PC-9 (cell line): Measurements from ENCODE around the gene NTMT1. TPM values are rescaled to one million over a fixed set of nuclear protein-coding genes. Genes with fewer than 3 reads are reported as not detected.

Experiments
- BruUV-seq: library from RNA; stranded (reverse); fragments of 400-500 nt; replicated peaks from 2 replicates; lab custom pipeline; 2021; lab: Mats Ljungman, UMichigan
- CTCF ChIA-PET: fragments of 300-600 bp; sonication (Branson Sonifier 250); formaldehyde crosslinking; loops from one replicate; lab custom pipeline; 2022; ENCODE audit warnings: antibody characterized with exemption; lab: Charles Lee
- POLR2A ChIA-PET: fragments of 300-600 bp; sonication (Branson Sonifier 250); formaldehyde crosslinking; loops from one replicate; lab custom pipeline; 2022; ENCODE audit warnings: antibody characterized with exemption; ENCODE audit not compliant: unreplicated experiment; lab: Charles Lee
- DNase-seq, 2 experiments: peaks; one replicate each; pipeline versions ENCODE4 v3.0.0 to v3.0.0-alpha.2; 2015 to 2022; ENCODE audit warnings: mixed read lengths in 1 of 2
- H2AFZ ChIP-seq: fragments of 200-600 bp; sonication (generic); 2 replicates; pipeline ENCODE4 v1.8.1; 2017; ENCODE audit warnings: antibody characterized with exemption
- H3F3A ChIP-seq: fragments of 200-600 bp; sonication (generic); 2 replicates; pipeline ENCODE4 v1.8.1; 2017; ENCODE audit warnings: antibody characterized with exemption, mild to moderate bottlenecking, low read depth; ENCODE audit not compliant: insufficient read depth
- H3K27ac ChIP-seq: fragments of 200-600 bp; sonication (generic); 2 replicates; pipeline ENCODE4 v1.6.1; 2016; ENCODE audit warnings: mixed run types
- H3K27me3 ChIP-seq: fragments of 200-600 bp; sonication (generic); 2 replicates; pipeline ENCODE4 v1.6.1; 2016; ENCODE audit warnings: low read depth, mixed run types; ENCODE audit not compliant: insufficient read depth
- H3K36me3 ChIP-seq: fragments of 200-600 bp; sonication (generic); 2 replicates; pipeline ENCODE4 v1.6.1; 2016; ENCODE audit warnings: low read depth, mixed run types
- H3K4me1 ChIP-seq: fragments of 200-600 bp; sonication (generic); replicated peaks from 2 replicates; pipeline ENCODE4 v1.6.1; 2016; ENCODE audit warnings: mixed run types; ENCODE audit not compliant: insufficient read depth
- H3K4me2 ChIP-seq: fragments of 200-600 bp; sonication (generic); 2 replicates; pipeline ENCODE4 v1.6.1; 2017; ENCODE audit warnings: mixed run types
- H3K4me3 ChIP-seq: fragments of 200-600 bp; sonication (generic); 2 replicates; pipeline ENCODE4 v1.6.1; 2016; ENCODE audit warnings: mixed run types
- H3K79me2 ChIP-seq: fragments of 200-600 bp; sonication (generic); 2 replicates; pipeline ENCODE4 v1.6.1; 2017; ENCODE audit warnings: low read depth, mixed run types
- H3K9me2 ChIP-seq: fragments of 200-600 bp; sonication (generic); 2 replicates; pipeline ENCODE4 v1.8.1; 2017; ENCODE audit warnings: mild to moderate bottlenecking; ENCODE audit not compliant: insufficient read depth
- H3K9me3 ChIP-seq: fragments of 200-600 bp; sonication (generic); 2 replicates; pipeline ENCODE4 v1.8.1; 2016; ENCODE audit warnings: low read depth; ENCODE audit not compliant: insufficient read depth
- H4K20me1 ChIP-seq: fragments of 200-600 bp; sonication (generic); 2 replicates; pipeline ENCODE4 v1.8.1; 2017; ENCODE audit not compliant: insufficient read depth
- CTCF ChIP-seq: fragments of 200-600 bp; sonication (generic); conservative IDR thresholded peaks from 2 replicates; pipeline ENCODE4 v1.6.1; 2017; ENCODE audit warnings: mixed run types, antibody characterized with exemption, mild to moderate bottlenecking, moderate library complexity
- EZH2 ChIP-seq: fragments of 200-600 bp; sonication (generic); IDR thresholded peaks from 2 replicates; pipeline ENCODE4 v1.8.0; 2017; ENCODE audit warnings: antibody characterized with exemption, low read depth
- intact Hi-C: fragments of 100-400 bp; cut with micrococcal nuclease; formaldehyde crosslinking; loops from one replicate; pipeline ENCODE4 v1.10.0; 2022; ENCODE audit not compliant: unreplicated experiment
- total RNA-seq: library from RNA; stranded (reverse); gene quantifications from 2 replicates; pipeline ENCODE4 v1.2.3, GENCODE V29; 2021

NTMT1 gene
- total RNA-seq, 1 experiment from 2014 or later = 52.5 TPM

GRCh38 chr9:129644902-129645301 is 18.9 kb downstream of the NTMT1 start:
- no peaks in the 10 kb centered on the region for H3K9me3 ChIP-seq
- intact Hi-C loops = loop anchor here (5.0 kb wide), 2 partner anchors 452 to 1037 kb away; no protein-coding TSS in a partner anchor
- no TSS peak for BruUV-seq
- no peaks in the 10 kb centered on the region for H3K36me3 ChIP-seq
- CTCF ChIA-PET = no interaction called here
- H3K79me2 ChIP-seq = peaks cover 20% of the 10 kb centered on the region
- H3K4me3 ChIP-seq = no peak overlapping the region
- no peaks in the 10 kb centered on the region for H3K27me3 ChIP-seq
- DNase-seq = no peak
- H3K4me1 ChIP-seq = peaks cover 8% of the 10 kb centered on the region
- no peaks in the 10 kb centered on the region for H3K9me2 ChIP-seq
- no peak overlapping the region for H3K4me2 ChIP-seq
- no peak overlapping the region for H3K27ac ChIP-seq
- POLR2A ChIA-PET = no interaction called here
- H4K20me1 ChIP-seq = peaks cover 8% of the 10 kb centered on the region; the same call in 1 of the 2 replicates
- peaks cover 5% of the 10 kb centered on the region; the same call in 1 of the 2 replicates for H3F3A ChIP-seq
- no peak for TF ChIP-seq CTCF
- TF ChIP-seq EZH2 = no peak
- no peak overlapping the region for H2AFZ ChIP-seq

- TF ChIP-seq EZH2 (no peak), CTCF (no peak)
- Histone ChIP-seq H3K4me3 (no peak overlapping the region), H4K20me1 (no peaks in the 10 kb centered on the region), H3K9me2 (no peaks in the 10 kb centered on the region), H3K36me3 (no peaks in the 10 kb centered on the region), H3K27ac (no peak overlapping the region), H3K79me2 (peaks cover 6% of the 10 kb centered on the region), H2AFZ (no peak overlapping the region), H3K9me3 (no peaks in the 10 kb centered on the region), H3F3A (peaks cover 5% of the 10 kb centered on the region; the same call in 1 of the 2 replicates), H3K4me2 (no peak overlapping the region), H3K4me1 (no peaks in the 10 kb centered on the region), H3K27me3 (no peaks in the 10 kb centered on the region)
- BruUV-seq = no TSS peak
- CTCF ChIA-PET = interaction anchor here (1.0 kb wide), 1 partner anchor 50 kb away, joined by 5 read pairs; no protein-coding TSS in a partner anchor
- intact Hi-C loops = no loop called here
- DNase-seq = no peak
- POLR2A ChIA-PET = no interaction called here
Measured at GRCh38 chr9:129646252-129646651, 20.3 kb downstream of the NTMT1 start.

GRCh38 chr9:129646654-129647053 is 20.7 kb downstream of the NTMT1 start:
- no peaks in the 10 kb centered on the region for H3K27me3 ChIP-seq
- DNase-seq = no peak
- ChIA-PET CTCF (interaction anchor here (1.0 kb wide), 1 partner anchor 50 kb away, joined by 5 read pairs; no protein-coding TSS in a partner anchor), POLR2A (no interaction called here)
- H3K9me3 ChIP-seq = no peaks in the 10 kb centered on the region
- no peak overlapping the region for H3K4me3 ChIP-seq
- H3K36me3 ChIP-seq = no peaks in the 10 kb centered on the region
- H3K9me2 ChIP-seq = no peaks in the 10 kb centered on the region
- peaks cover 5% of the 10 kb centered on the region; the same call in 1 of the 2 replicates for H3F3A ChIP-seq
- no TSS peak for BruUV-seq
- no peaks in the 10 kb centered on the region for H4K20me1 ChIP-seq
- intact Hi-C loops = no loop called here
- no peak overlapping the region for H3K27ac ChIP-seq
- H3K79me2 ChIP-seq = peaks cover 2% of the 10 kb centered on the region
- no peaks in the 10 kb centered on the region for H3K4me1 ChIP-seq
- no peak overlapping the region for H3K4me2 ChIP-seq
- TF ChIP-seq EZH2 (no peak), CTCF (no peak)
- H2AFZ ChIP-seq = no peak overlapping the region
